NCI-H748 (cell line): ENCODE data around the gene WIZ.

ENCODE experiments used
- DNase-seq: peaks from one replicate; lab custom pipeline; 2025; ENCODE audit not compliant: unreplicated experiment; lab: John Stamatoyannopoulos, UW

Gene WIZ

GRCh38 chr19:15445227-15445605 lies 4.5 kb downstream of the WIZ start:
- DNase-seq = no peak

GRCh38 chr19:15444505-15445226 lies 5.1 kb downstream of the WIZ start:
- DNase-seq = no peak

- no peak for DNase-seq
Measured at GRCh38 chr19:15443838-15444237, 5.9 kb downstream of the WIZ start.

DNA sequence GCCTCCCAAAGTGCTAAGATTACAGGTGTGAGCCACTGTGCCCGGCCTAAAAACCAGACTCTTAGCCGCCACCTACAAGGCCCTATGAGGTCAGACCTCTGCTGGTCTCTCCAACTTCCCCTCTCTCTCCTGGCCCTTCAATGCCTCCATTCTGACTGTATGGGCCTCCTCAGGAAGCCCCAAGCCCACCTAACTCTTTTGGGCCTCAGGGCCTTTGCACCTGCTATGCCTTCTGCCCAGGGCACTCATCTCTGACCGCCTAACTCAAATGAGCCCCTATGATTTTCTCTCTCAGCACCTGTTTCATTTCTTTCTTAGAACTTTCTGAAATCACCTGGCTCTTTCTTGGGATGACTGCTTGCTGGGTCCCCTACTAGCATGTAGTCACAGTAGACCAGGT lies 6.4 kb downstream of the WIZ start:
- DNase-seq = no peak

- DNase-seq = no peak
Measured at GRCh38 chr19:15442142-15442920, 7.4 kb downstream of the WIZ start.

GRCh38 chr19:15441317-15441716 lies 8.4 kb downstream of the WIZ start:
- DNase-seq = no peak

GRCh38 chr19:15439821-15440641 lies 9.7 kb downstream of the WIZ start:
- DNase-seq = no peak

- no peak for DNase-seq
Measured at GRCh38 chr19:15439078-15439799, 10.5 kb downstream of the WIZ start.

DNA sequence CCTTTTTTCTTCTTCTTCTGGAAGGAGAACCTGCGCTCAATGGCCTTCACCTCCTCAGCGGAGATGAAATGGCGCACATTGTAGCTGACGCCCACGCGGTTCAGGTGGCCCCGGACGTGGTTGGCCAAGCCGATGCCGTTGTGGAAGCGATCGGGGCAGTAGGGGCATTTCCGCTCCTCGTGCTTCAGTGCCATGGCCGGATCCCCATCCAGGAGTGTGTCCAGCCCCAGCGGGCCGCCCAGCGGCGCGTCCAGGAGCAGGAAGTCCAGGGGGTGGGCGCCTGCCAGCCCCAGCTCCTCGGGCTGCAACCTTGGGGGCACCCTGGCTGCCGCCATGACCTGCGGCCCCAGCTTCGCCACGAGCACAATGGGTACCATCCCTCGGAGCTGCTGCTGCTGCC lies 11.2 kb downstream of the WIZ start:
- no peak for DNase-seq

- DNase-seq = no peak
Measured at GRCh38 chr19:15438124-15438496, 11.6 kb downstream of the WIZ start.

- no peak for DNase-seq
Measured at GRCh38 chr19:15437355-15438123, 12.2 kb downstream of the WIZ start.

DNA sequence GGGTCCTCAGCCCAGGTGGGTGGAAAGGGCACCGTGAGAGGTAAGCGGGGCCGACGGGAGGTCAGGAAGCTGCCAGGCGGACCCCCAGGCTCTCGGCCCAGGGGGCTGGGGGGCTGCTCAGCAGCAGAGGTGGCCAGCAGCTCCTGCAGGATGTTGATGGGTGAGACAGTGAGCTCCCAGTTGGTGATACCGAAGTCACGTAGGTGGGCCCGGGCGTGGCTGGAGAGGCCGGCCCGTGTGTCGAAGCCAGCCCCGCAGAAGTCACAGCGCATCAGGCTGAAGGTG lies 13.0 kb downstream of the WIZ start:
- DNase-seq = no peak

DNA sequence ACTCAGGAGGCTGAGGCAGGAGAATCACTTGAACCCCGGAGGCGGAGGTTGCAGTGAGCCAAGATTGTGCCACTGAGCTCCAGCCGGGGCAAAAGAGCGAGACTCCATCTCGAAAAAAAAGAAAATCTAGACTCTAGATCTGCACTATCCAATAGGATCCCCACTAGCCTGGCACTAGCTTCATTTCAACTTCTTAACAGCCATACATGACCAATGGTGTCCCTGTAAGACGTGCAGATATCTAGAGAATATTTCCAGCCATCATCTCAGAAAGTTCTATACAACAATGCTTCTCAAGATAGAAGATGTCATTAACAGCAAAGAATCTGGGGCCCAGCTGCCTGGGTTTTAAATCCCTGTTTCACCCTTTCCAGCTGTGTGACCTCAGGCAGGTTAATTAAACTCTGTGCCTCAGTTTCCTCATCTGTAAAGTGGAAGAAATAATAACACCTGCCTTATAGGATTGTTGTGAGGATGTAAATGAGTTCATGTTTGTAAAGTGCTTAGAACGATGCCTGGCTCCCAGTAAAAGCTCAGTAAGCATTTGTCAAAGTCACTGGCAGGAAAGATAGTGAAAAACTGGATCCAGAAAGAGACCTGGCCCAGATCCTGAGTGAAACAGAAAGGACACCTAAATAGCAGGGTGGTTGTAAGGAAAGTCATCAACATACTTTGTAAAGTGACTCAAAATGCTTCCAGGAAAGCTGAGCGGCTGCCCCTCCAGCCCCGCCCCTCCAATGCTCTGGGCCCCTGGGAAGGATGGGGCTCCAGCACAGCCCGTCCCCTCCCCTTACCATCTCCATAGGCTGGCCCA lies 13.5 kb downstream of the WIZ start:
- DNase-seq = no peak

- DNase-seq = no peak
Measured at GRCh38 chr19:15433519-15434069, 16.2 kb downstream of the WIZ start.

GRCh38 chr19:15432629-15433518 lies 16.9 kb downstream of the WIZ start:
- peak; percentile 89 for DNase-seq

DNA sequence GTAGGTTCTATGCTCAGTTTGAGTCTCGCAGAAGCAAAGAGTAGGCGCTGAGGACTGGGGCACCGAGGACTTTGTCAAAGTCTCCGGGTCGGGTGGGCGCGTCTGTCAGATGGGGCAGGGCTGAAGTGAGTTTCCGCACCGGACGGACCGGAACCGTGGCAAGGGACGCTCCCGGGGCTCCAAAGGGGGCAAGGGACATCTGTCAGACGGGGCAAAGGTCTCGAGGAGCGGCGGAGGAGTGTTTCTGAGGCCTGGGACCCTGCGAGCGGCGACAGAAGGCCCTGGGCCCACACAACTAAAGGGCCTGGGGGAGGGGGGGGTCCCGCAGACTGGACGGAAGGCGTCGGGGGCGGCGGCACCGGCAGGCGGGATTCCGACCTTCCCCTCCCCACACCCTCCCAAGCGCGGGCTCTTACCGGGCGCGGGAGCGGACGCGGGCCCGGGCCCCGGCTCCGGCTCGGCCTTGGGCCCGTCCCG lies 17.7 kb downstream of the WIZ start:
- no peak for DNase-seq

DNA sequence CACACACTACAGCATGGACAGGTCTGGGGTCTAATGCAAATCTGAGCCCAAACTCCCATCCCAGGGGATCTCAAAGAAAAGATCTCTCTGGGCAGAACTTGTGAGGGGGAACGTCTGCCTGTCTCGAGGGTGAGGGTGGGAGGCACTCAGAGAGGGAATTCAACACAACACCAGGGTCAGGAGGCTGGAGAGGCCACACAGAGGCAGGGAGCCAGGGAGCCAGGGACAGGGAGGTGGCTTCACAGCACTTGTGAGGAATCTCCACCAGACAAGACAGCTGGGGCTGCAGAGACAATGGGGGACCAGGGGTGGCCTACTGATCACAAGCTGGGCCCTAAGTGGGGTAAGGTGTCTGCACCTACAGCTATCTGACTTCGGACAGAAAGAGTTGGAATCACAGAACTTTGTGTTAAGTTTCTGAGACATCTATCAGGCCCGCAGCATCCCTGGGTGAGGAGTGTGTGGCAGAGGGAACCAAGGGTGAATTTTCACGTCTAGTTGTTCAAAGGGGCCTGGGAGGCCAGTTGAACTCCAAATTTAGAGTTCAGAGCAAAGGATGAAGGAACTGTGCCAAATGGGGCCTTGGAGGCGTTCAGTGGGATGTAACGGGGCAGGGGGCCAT lies 18.2 kb downstream of the WIZ start:
- no peak for DNase-seq

DNA sequence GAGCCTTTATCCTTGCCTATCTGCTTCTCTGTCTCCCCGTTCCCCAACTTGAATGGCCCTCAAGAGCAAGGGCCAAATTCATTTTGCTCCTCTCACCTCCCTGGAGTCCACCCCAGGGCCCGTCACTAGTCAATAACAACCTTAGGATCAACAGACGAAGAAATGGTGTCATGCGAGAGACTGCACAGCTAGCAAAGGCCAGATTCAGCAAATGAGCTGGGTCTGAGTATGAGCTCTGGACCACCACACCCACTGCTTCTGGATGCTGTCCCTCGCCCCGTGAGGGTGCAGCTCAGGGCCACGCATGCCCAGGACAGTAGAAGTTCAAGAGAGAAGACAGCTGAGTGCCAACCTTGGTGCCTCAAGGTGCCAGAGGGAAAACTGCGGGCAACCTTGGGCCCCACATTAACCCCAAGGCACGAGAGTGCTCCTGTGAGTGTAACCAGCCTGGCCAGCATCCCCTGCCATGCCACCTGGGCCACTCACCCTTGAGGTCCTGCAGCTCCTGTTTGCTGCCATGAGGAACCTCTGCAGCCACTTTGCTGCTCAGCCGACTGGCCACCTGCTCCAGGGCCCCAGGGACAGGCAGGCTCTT lies 19.1 kb downstream of the WIZ start:
- DNase-seq = no peak
